Measurements from ENCODE around the gene BAG2.

Gene BAG2

GRCh38 chr6:57173886-57174510, 1.9 kb downstream of the BAG2 start:
- TF ChIP-seq CTCF (IDR thresholded peaks at IDR 0.05) = no peak
- intact Hi-C loops (cut with DNase I; ENCODE audit: low total_unique reads) = loop anchor here (5.0 to 10.0 kb wide), 2 partner anchors 48 to 91 kb away; partner anchors contain the start of gene RAB23
- peaks cover 1 to 47% (median 35%) of the 10 kb centered on the region in 4 donors for H3K4me1 ChIP-seq
- H3K36me3 ChIP-seq = no peaks in the 10 kb centered on the region
- DNase-seq = no peak
- H3K9me3 ChIP-seq = no peaks in the 10 kb centered on the region
- no peaks in the 10 kb centered on the region for H3K27me3 ChIP-seq
- peak overlapping the region; percentile 90 to 92 for H3K27ac ChIP-seq
- peak overlapping the region; percentile 68 to 92 for H3K4me3 ChIP-seq

GRCh38 chr6:57174511-57174907, 2.4 kb downstream of the BAG2 start:
- Histone ChIP-seq H3K4me3 (peak overlapping the region; percentile 68 to 92), H3K4me1 (peaks cover 5 to 52% (median 40%) of the 10 kb centered on the region in 4 donors), H3K36me3 (no peaks in the 10 kb centered on the region), H3K27me3 (no peaks in the 10 kb centered on the region), H3K27ac (peak overlapping the region; percentile 90 to 92), H3K9me3 (no peaks in the 10 kb centered on the region)
- no peak for TF ChIP-seq CTCF (IDR thresholded peaks at IDR 0.05)
- no peak for DNase-seq
- intact Hi-C loops (cut with DNase I; ENCODE audit: low total_unique reads) = loop anchor here (5.0 to 10.0 kb wide), 2 partner anchors 48 to 90 kb away; partner anchors contain the start of gene RAB23

- no peaks in the 10 kb centered on the region for H3K9me3 ChIP-seq
- H3K4me3 ChIP-seq = peak overlapping the region; percentile 27 to 33
- H3K36me3 ChIP-seq = peaks cover 3 to 13% (median 8%) of the 10 kb centered on the region in 3 donors
- no peak for TF ChIP-seq CTCF (IDR thresholded peaks at IDR 0.05)
- peak; percentile 81 to 82 for DNase-seq
- peak overlapping the region; percentile 90 to 92 for H3K27ac ChIP-seq
- intact Hi-C loops (cut with DNase I; ENCODE audit: low total_unique reads) = loop anchor here (10.0 kb wide), 1 partner anchor 87 kb away; no protein-coding TSS in a partner anchor
- no peaks in the 10 kb centered on the region for H3K27me3 ChIP-seq
- peaks cover 5 to 78% (median 41%) of the 10 kb centered on the region in 4 donors for H3K4me1 ChIP-seq
Measured at GRCh38 chr6:57177545-57178265, 5.6 kb downstream of the BAG2 start.

GRCh38 chr6:57180596-57180995, 8.5 kb downstream of the BAG2 start:
- peak overlapping the region; percentile 90 to 92 for H3K27ac ChIP-seq

GRCh38 chr6:57182017-57182432, 9.9 kb downstream of the BAG2 start:
- peaks cover 31 to 43% (median 36%) of the 10 kb centered on the region in 3 donors for H3K36me3 ChIP-seq
- TF ChIP-seq CTCF (IDR thresholded peaks at IDR 0.05) = no peak
- DNase-seq = no peak
- H3K9me3 ChIP-seq = no peaks in the 10 kb centered on the region
- peak overlapping the region in 1 of 2 donors; percentile 90 for H3K27ac ChIP-seq
- no peak overlapping the region for H3K4me3 ChIP-seq
- intact Hi-C loops (cut with DNase I; ENCODE audit: low total_unique reads) = no loop called here
- peaks cover 5 to 51% (median 21%) of the 10 kb centered on the region in 4 donors for H3K4me1 ChIP-seq
- H3K27me3 ChIP-seq = no peaks in the 10 kb centered on the region

More at GRCh38 chr6:57180596-57180995, 8.5 kb downstream of the BAG2 start:
- H3K4me3 ChIP-seq = no peak overlapping the region
- peaks cover 28 to 35% (median 31%) of the 10 kb centered on the region in 3 donors for H3K36me3 ChIP-seq
- DNase-seq = no peak
- TF ChIP-seq CTCF (IDR thresholded peaks at IDR 0.05) = no peak
- intact Hi-C loops (cut with DNase I; ENCODE audit: low total_unique reads) = no loop called here
- peaks cover 5 to 65% (median 33%) of the 10 kb centered on the region in 4 donors for H3K4me1 ChIP-seq
- H3K27me3 ChIP-seq = no peaks in the 10 kb centered on the region
- no peaks in the 10 kb centered on the region for H3K9me3 ChIP-seq

Measured in tibial artery (tissue), 4 donors.